Stimulated activated effector memory CD8-positive, alpha-beta T cell treated with anti-CD3 and anti-CD28 coated beads, Interleukin-12 subunit alpha, Interleukin-12 subunit beta, amount 100 ng/mL, for 72 hours (primary cell): ENCODE data around the gene BANF2.

Source experiments
- ATAC-seq: fragments of 150-1000 bp; cut with Tn5 transposase; 2 replicates; pipeline ENCODE4 v1.10.0; 2021
- DNase-seq, 2 donors: peaks; one replicate each; pipeline ENCODE4 v3.0.0; 2021 to 2022; ENCODE audit warnings: low spot score in 2 of 2
- H3K27ac Mint-ChIP-seq: one replicate; pipeline ENCODE4 v1.8.0; 2022; ENCODE audit warnings: mild to moderate bottlenecking, mixed read lengths
- H3K36me3 Mint-ChIP-seq: one replicate; pipeline ENCODE4 v1.8.0; 2022; ENCODE audit warnings: mild to moderate bottlenecking, mixed read lengths
- H3K4me1 Mint-ChIP-seq: one replicate; pipeline ENCODE4 v1.8.0; 2022; ENCODE audit warnings: mixed read lengths
- H3K4me3 Mint-ChIP-seq: one replicate; pipeline ENCODE4 v1.8.0; 2022; ENCODE audit warnings: mild to moderate bottlenecking, mixed read lengths
- H3K9me3 Mint-ChIP-seq: one replicate; pipeline ENCODE4 v1.8.0; 2022; ENCODE audit warnings: mixed read lengths

BANF2 gene

GRCh38 chr20:17684077-17684888 lies 15.5 kb upstream of the BANF2 start:
- Mint-ChIP-seq H3K4me1 (peaks cover 24% of the 10 kb centered on the region), H3K27ac (no peak overlapping the region), H3K4me3 (no peak overlapping the region), H3K9me3 (no peaks in the 10 kb centered on the region), H3K36me3 (peaks cover 11% of the 10 kb centered on the region)
- DNase-seq (no peak), ATAC-seq (no peak)

- DNase-seq (no peak), ATAC-seq (no peak)
- no peak overlapping the region for H3K27ac Mint-ChIP-seq
- no peak overlapping the region for H3K4me3 Mint-ChIP-seq
- H3K4me1 Mint-ChIP-seq, result peaks cover 17% of the 10 kb centered on the region
- H3K36me3 Mint-ChIP-seq, result peaks cover 3% of the 10 kb centered on the region
- H3K9me3 Mint-ChIP-seq, result no peaks in the 10 kb centered on the region
Observed at GRCh38 chr20:17685168-17685567, 14.6 kb upstream of the BANF2 start.

- H3K4me1 Mint-ChIP-seq, result peaks cover 7% of the 10 kb centered on the region
- H3K4me3 Mint-ChIP-seq, result no peak overlapping the region
- no peak for DNase-seq
Observed at GRCh38 chr20:17687800-17688199, 12.0 kb upstream of the BANF2 start.

GRCh38 chr20:17688965-17689364 lies 10.8 kb upstream of the BANF2 start:
- Mint-ChIP-seq H3K4me1 (no peaks in the 10 kb centered on the region), H3K4me3 (no peak overlapping the region), H3K9me3 (no peaks in the 10 kb centered on the region), H3K36me3 (no peaks in the 10 kb centered on the region), H3K27ac (no peak overlapping the region)
- DNase-seq (no peak), ATAC-seq (no peak)

More at GRCh38 chr20:17687800-17688199, 12.0 kb upstream of the BANF2 start:
- Mint-ChIP-seq H3K27ac (no peak overlapping the region), H3K9me3 (no peaks in the 10 kb centered on the region), H3K36me3 (no peaks in the 10 kb centered on the region)
- ATAC-seq, result no peak

GRCh38 chr20:17690144-17690543 lies 9.6 kb upstream of the BANF2 start:
- DNase-seq (no peak), ATAC-seq (no peak)
- no peak overlapping the region for H3K27ac Mint-ChIP-seq
- H3K4me3 Mint-ChIP-seq, result no peak overlapping the region
- no peaks in the 10 kb centered on the region for H3K9me3 Mint-ChIP-seq
- no peaks in the 10 kb centered on the region for H3K36me3 Mint-ChIP-seq
- no peaks in the 10 kb centered on the region for H3K4me1 Mint-ChIP-seq

- ATAC-seq (no peak), DNase-seq (no peak)
- Mint-ChIP-seq H3K4me3 (no peak overlapping the region), H3K27ac (no peak overlapping the region), H3K9me3 (no peaks in the 10 kb centered on the region), H3K36me3 (no peaks in the 10 kb centered on the region), H3K4me1 (no peaks in the 10 kb centered on the region)
Observed at GRCh38 chr20:17691758-17692157, 8.0 kb upstream of the BANF2 start.

- ATAC-seq, result no peak
- no peaks in the 10 kb centered on the region for H3K4me1 Mint-ChIP-seq
- H3K4me3 Mint-ChIP-seq, result no peak overlapping the region
- H3K9me3 Mint-ChIP-seq, result no peaks in the 10 kb centered on the region
- DNase-seq, result no peak
- H3K27ac Mint-ChIP-seq, result no peak overlapping the region
- no peaks in the 10 kb centered on the region for H3K36me3 Mint-ChIP-seq
Observed at GRCh38 chr20:17693444-17694001, 6.2 kb upstream of the BANF2 start.

- Mint-ChIP-seq H3K9me3 (no peaks in the 10 kb centered on the region), H3K36me3 (no peaks in the 10 kb centered on the region), H3K27ac (no peak overlapping the region), H3K4me1 (no peaks in the 10 kb centered on the region), H3K4me3 (no peak overlapping the region)
- no peak for DNase-seq
- no peak for ATAC-seq
Observed at GRCh38 chr20:17694767-17695166, 5.0 kb upstream of the BANF2 start.

- no peaks in the 10 kb centered on the region for H3K36me3 Mint-ChIP-seq
- ATAC-seq (no peak), DNase-seq (no peak)
- H3K4me3 Mint-ChIP-seq, result no peak overlapping the region
- H3K9me3 Mint-ChIP-seq, result no peaks in the 10 kb centered on the region
- H3K4me1 Mint-ChIP-seq, result no peaks in the 10 kb centered on the region
- H3K27ac Mint-ChIP-seq, result no peak overlapping the region
Observed at GRCh38 chr20:17696287-17696686, 3.5 kb upstream of the BANF2 start.

- Mint-ChIP-seq H3K4me1 (no peaks in the 10 kb centered on the region), H3K36me3 (no peaks in the 10 kb centered on the region), H3K9me3 (no peaks in the 10 kb centered on the region), H3K27ac (no peak overlapping the region), H3K4me3 (no peak overlapping the region)
- ATAC-seq (no peak), DNase-seq (no peak)
Observed at GRCh38 chr20:17697171-17697570, 2.6 kb upstream of the BANF2 start.

GRCh38 chr20:17698384-17698783 lies 1.4 kb upstream of the BANF2 start:
- Mint-ChIP-seq H3K4me3 (no peak overlapping the region), H3K9me3 (no peaks in the 10 kb centered on the region), H3K27ac (no peak overlapping the region), H3K4me1 (no peaks in the 10 kb centered on the region), H3K36me3 (no peaks in the 10 kb centered on the region)
- DNase-seq, result no peak
- no peak for ATAC-seq

- no peaks in the 10 kb centered on the region for H3K9me3 Mint-ChIP-seq
- ATAC-seq (no peak), DNase-seq (no peak)
- no peak overlapping the region for H3K27ac Mint-ChIP-seq
- H3K36me3 Mint-ChIP-seq, result no peaks in the 10 kb centered on the region
- H3K4me1 Mint-ChIP-seq, result no peaks in the 10 kb centered on the region
- H3K4me3 Mint-ChIP-seq, result no peak overlapping the region
Observed at GRCh38 chr20:17700637-17701036, 871 bp downstream of the BANF2 start.

GRCh38 chr20:17701826-17702225 lies 2.1 kb downstream of the BANF2 start:
- H3K4me3 Mint-ChIP-seq, result no peak overlapping the region
- H3K27ac Mint-ChIP-seq, result no peak overlapping the region
- no peaks in the 10 kb centered on the region for H3K9me3 Mint-ChIP-seq
- no peaks in the 10 kb centered on the region for H3K4me1 Mint-ChIP-seq
- no peaks in the 10 kb centered on the region for H3K36me3 Mint-ChIP-seq
- ATAC-seq, result no peak
- DNase-seq, result no peak

- Mint-ChIP-seq H3K9me3 (no peaks in the 10 kb centered on the region), H3K27ac (no peak overlapping the region), H3K4me1 (no peaks in the 10 kb centered on the region), H3K4me3 (no peak overlapping the region), H3K36me3 (no peaks in the 10 kb centered on the region)
- ATAC-seq (no peak), DNase-seq (no peak)
Observed at GRCh38 chr20:17704589-17705317, 5.0 kb downstream of the BANF2 start.

- ATAC-seq, result no peak
- H3K27ac Mint-ChIP-seq, result no peak overlapping the region
Observed at GRCh38 chr20:17705916-17706315, 6.2 kb downstream of the BANF2 start.

GRCh38 chr20:17706632-17707031 lies 6.9 kb downstream of the BANF2 start:
- H3K27ac Mint-ChIP-seq, result no peak overlapping the region
- no peaks in the 10 kb centered on the region for H3K9me3 Mint-ChIP-seq
- H3K4me3 Mint-ChIP-seq, result no peak overlapping the region
- ATAC-seq (no peak), DNase-seq (no peak)
- H3K4me1 Mint-ChIP-seq, result no peaks in the 10 kb centered on the region
- no peaks in the 10 kb centered on the region for H3K36me3 Mint-ChIP-seq

More at GRCh38 chr20:17705916-17706315, 6.2 kb downstream of the BANF2 start:
- H3K36me3 Mint-ChIP-seq, result no peaks in the 10 kb centered on the region
- no peak for DNase-seq
- no peak overlapping the region for H3K4me3 Mint-ChIP-seq
- H3K4me1 Mint-ChIP-seq, result no peaks in the 10 kb centered on the region
- no peaks in the 10 kb centered on the region for H3K9me3 Mint-ChIP-seq
